ENCODE measurements around the gene GBX2. TPM values are rescaled to one million over a fixed set of nuclear protein-coding genes. Genes with fewer than 3 reads are reported as not detected.

The GBX2 gene
- total and polyA plus RNA-seq, 2 donors (not counting 1 experiment from before 2014, with no cell fraction given): not detected

DNA sequence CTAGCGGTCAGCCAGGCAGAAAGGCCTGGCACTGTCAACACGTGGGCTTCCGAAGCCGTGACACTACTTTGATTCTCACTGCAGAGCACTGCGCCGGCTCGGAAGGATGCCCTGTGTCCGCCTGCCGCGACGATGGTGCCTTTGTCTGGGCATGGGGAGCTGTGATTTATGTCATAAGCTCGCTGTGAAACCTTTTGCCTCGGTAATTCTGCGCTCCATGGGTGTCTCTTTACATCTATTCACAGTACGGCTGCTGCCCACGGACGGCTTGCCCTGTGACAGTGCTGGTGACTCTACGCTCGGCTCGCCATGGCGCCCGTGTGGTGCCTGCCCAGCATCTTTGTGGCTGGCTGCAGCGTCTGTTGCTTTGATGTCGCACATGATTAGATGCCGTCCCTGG lies 43.1 kb upstream of the GBX2 start:
- H2AFZ ChIP-seq (ENCODE audit: insufficient read depth, low read depth, low read length, poor library complexity, severe bottlenecking): no peak overlapping the region
- H3K27ac ChIP-seq (ENCODE audit: low read length in 2 of 2): no peak overlapping the region
- H3K4me2 ChIP-seq (replicated peaks; ENCODE audit: low read depth, low read length, poor library complexity, severe bottlenecking): no peak overlapping the region
- POLR2A ChIA-PET: no interaction called here
- 91% methylated on average over 25 of the region's 25 CpGs for WGBS (ENCODE audit: insufficient coverage)
- H3K27ac Mint-ChIP-seq: no peak overlapping the region
- H3K9ac ChIP-seq (ENCODE audit: low read length): no peak overlapping the region
- ATAC-seq (ENCODE audit: low read depth): no peak
- TF ChIP-seq, protein P1, sequence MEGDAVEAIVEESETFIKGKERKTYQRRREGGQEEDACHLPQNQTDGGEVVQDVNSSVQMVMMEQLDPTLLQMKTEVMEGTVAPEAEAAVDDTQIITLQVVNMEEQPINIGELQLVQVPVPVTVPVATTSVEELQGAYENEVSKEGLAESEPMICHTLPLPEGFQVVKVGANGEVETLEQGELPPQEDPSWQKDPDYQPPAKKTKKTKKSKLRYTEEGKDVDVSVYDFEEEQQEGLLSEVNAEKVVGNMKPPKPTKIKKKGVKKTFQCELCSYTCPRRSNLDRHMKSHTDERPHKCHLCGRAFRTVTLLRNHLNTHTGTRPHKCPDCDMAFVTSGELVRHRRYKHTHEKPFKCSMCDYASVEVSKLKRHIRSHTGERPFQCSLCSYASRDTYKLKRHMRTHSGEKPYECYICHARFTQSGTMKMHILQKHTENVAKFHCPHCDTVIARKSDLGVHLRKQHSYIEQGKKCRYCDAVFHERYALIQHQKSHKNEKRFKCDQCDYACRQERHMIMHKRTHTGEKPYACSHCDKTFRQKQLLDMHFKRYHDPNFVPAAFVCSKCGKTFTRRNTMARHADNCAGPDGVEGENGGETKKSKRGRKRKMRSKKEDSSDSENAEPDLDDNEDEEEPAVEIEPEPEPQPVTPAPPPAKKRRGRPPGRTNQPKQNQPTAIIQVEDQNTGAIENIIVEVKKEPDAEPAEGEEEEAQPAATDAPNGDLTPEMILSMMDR (IDR thresholded peaks at IDR 0.05): no peak
- H3K27me3 ChIP-seq (replicated peaks in 1 of 4; ENCODE audit: control extremely low read depth in 1 of 4, control insufficient read depth in 3 of 4, insufficient read depth in 4 of 4, low read length in 3 of 4): no peaks in the 10 kb centered on the region
- CTCF ChIA-PET: no interaction called here
- H3K79me2 ChIP-seq (ENCODE audit: control insufficient read depth, insufficient read depth, low read length): no peaks in the 10 kb centered on the region
- peaks cover 2% of the 10 kb centered on the region for H3K9me3 Mint-ChIP-seq (ENCODE audit: insufficient read depth)
- H3K36me3 ChIP-seq (replicated peaks in 1 of 2; ENCODE audit: control extremely low read depth in 1 of 2, control insufficient read depth in 1 of 2, extremely low read depth in 1 of 2, insufficient read depth in 2 of 2, low read length in 1 of 2): no peaks in the 10 kb centered on the region
- peaks cover 0 to 33% (median 3%) of the 10 kb centered on the region in 3 donors for H3K9me3 ChIP-seq (ENCODE audit: control extremely low read depth in 1 of 3, control insufficient read depth in 2 of 3, insufficient read depth in 1 of 3, low read length in 2 of 3)
- H3K4me3 Mint-ChIP-seq: no peak overlapping the region
- no peak for DNase-seq
- H3K4me3 ChIP-seq (ENCODE audit: control extremely low read depth in 1 of 5, extremely low read depth in 1 of 5, insufficient read depth in 1 of 5, low read depth in 2 of 5, low read length in 4 of 5): no peak overlapping the region
- H4K20me1 ChIP-seq (ENCODE audit: control insufficient read depth, insufficient read depth, low read length, poor library complexity, severe bottlenecking): no peaks in the 10 kb centered on the region
- peaks cover 25% of the 10 kb centered on the region for H3K27me3 Mint-ChIP-seq
- intact Hi-C loops (cut with micrococcal nuclease): no loop called here
- H3K4me1 ChIP-seq (ENCODE audit: control insufficient read depth in 2 of 2, insufficient read depth in 2 of 2, low read length in 2 of 2): no peaks in the 10 kb centered on the region
- no peaks in the 10 kb centered on the region for H3K4me1 Mint-ChIP-seq

DNA sequence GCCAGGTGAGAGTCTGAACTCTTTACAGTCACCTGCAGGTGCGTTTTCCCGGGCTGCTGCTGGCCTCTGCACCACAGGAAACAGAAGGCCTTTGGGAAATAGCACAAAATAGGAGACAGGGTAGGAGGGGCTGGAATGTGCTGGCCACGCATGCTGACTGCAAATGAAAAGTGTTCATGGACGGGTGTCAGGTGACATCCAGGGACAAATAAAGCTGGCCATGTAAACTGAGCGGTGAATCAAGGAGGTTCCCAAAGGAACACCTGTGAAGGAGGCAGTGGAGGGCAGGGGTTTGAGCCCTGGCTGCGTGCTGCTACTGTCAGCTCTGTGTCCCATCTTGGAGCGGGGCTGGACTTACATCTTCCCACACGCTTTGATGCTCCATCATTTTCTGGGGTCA lies 42.4 kb upstream of the GBX2 start:
- H3K9me3 ChIP-seq (ENCODE audit: control extremely low read depth in 1 of 3, control insufficient read depth in 2 of 3, insufficient read depth in 1 of 3, low read length in 2 of 3): peaks cover 0 to 28% (median 5%) of the 10 kb centered on the region in 3 donors
- Mint-ChIP-seq H3K4me1 (no peaks in the 10 kb centered on the region), H3K27ac (no peak overlapping the region), H3K9me3 (ENCODE audit: insufficient read depth) (peaks cover 2% of the 10 kb centered on the region), H3K27me3 (peaks cover 23% of the 10 kb centered on the region), H3K4me3 (no peak overlapping the region)
- H3K4me3 ChIP-seq (ENCODE audit: control extremely low read depth in 1 of 5, extremely low read depth in 1 of 5, insufficient read depth in 1 of 5, low read depth in 2 of 5, low read length in 4 of 5): no peak overlapping the region
- ATAC-seq (ENCODE audit: low read depth) (no peak), DNase-seq (no peak)
- no peak overlapping the region for H3K9ac ChIP-seq (ENCODE audit: low read length)
- H3K4me1 ChIP-seq (ENCODE audit: control insufficient read depth in 2 of 2, insufficient read depth in 2 of 2, low read length in 2 of 2): no peaks in the 10 kb centered on the region
- H3K27me3 ChIP-seq (replicated peaks in 1 of 4; ENCODE audit: control extremely low read depth in 1 of 4, control insufficient read depth in 3 of 4, insufficient read depth in 4 of 4, low read length in 3 of 4): no peaks in the 10 kb centered on the region
- 82% methylated on average over 8 of the region's 8 CpGs for WGBS (ENCODE audit: insufficient coverage)
- no peak overlapping the region for H3K27ac ChIP-seq (ENCODE audit: low read length in 2 of 2)
- H3K79me2 ChIP-seq (ENCODE audit: control insufficient read depth, insufficient read depth, low read length): no peaks in the 10 kb centered on the region
- H3K4me2 ChIP-seq (replicated peaks; ENCODE audit: low read depth, low read length, poor library complexity, severe bottlenecking): no peak overlapping the region
- ChIA-PET POLR2A (no interaction called here), CTCF (no interaction called here)
- intact Hi-C loops (cut with micrococcal nuclease): no loop called here
- TF ChIP-seq, protein P1 (IDR thresholded peaks at IDR 0.05): no peak
- no peak for TF ChIP-seq EZH2 (IDR thresholded peaks at IDR 0.05; ENCODE audit: borderline replicate concordance, insufficient read depth, low read depth, low read length, poor library complexity, severe bottlenecking)
- H3K36me3 ChIP-seq (replicated peaks in 1 of 2; ENCODE audit: control extremely low read depth in 1 of 2, control insufficient read depth in 1 of 2, extremely low read depth in 1 of 2, insufficient read depth in 2 of 2, low read length in 1 of 2): no peaks in the 10 kb centered on the region
- H2AFZ ChIP-seq (ENCODE audit: insufficient read depth, low read depth, low read length, poor library complexity, severe bottlenecking): no peak overlapping the region
- H4K20me1 ChIP-seq (ENCODE audit: control insufficient read depth, insufficient read depth, low read length, poor library complexity, severe bottlenecking): no peaks in the 10 kb centered on the region

All from B cell (primary cell).